Right lobe of liver (tissue), 4 donors: ENCODE measurements around the gene MYCBP2.

ENCODE experiments used
- POLR2A ChIP-seq: fragments of 450-650 bp; IDR thresholded peaks from one replicate; pipeline ENCODE4 v1.6.1; 2017; ENCODE audit warnings: antibody characterized with exemption, mild to moderate bottlenecking
- TF ChIP-seq, protein P1 (sequence below), 4 donors: fragments of 200-600 bp in 3 of 4; fragments of 450-650 bp in 1 of 4; IDR thresholded peaks; one replicate each; pipeline versions ENCODE4 v1.5.1 to v1.8.0; 2016 to 2022; ENCODE audit warnings: antibody characterized with exemption in 4 of 4, mild to moderate bottlenecking in 2 of 4
- donor health status: DM: no; HTN: no; CAD: no.
- donor health status: DM: no; HTN: no; CAD: no.
- donor health status: DM: no; HTN: yes; CAD: no.

- TF ChIP-seq, protein P1, sequence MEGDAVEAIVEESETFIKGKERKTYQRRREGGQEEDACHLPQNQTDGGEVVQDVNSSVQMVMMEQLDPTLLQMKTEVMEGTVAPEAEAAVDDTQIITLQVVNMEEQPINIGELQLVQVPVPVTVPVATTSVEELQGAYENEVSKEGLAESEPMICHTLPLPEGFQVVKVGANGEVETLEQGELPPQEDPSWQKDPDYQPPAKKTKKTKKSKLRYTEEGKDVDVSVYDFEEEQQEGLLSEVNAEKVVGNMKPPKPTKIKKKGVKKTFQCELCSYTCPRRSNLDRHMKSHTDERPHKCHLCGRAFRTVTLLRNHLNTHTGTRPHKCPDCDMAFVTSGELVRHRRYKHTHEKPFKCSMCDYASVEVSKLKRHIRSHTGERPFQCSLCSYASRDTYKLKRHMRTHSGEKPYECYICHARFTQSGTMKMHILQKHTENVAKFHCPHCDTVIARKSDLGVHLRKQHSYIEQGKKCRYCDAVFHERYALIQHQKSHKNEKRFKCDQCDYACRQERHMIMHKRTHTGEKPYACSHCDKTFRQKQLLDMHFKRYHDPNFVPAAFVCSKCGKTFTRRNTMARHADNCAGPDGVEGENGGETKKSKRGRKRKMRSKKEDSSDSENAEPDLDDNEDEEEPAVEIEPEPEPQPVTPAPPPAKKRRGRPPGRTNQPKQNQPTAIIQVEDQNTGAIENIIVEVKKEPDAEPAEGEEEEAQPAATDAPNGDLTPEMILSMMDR (IDR thresholded peaks at IDR 0.05): no peak
- TF ChIP-seq POLR2A: no peak
Observed at GRCh38 chr13:77028202-77028601, 298.7 kb downstream of the MYCBP2 start.
